Measurements from ENCODE around the gene ABR. TPM values are rescaled to one million over a fixed set of nuclear protein-coding genes. Genes with fewer than 3 reads are reported as not detected.

The ABR gene
- total RNA-seq (2022; extraction: Qiagen RNA extraction): 99.6 to 121 TPM (median 114 TPM) in 5 replicates

DNA sequence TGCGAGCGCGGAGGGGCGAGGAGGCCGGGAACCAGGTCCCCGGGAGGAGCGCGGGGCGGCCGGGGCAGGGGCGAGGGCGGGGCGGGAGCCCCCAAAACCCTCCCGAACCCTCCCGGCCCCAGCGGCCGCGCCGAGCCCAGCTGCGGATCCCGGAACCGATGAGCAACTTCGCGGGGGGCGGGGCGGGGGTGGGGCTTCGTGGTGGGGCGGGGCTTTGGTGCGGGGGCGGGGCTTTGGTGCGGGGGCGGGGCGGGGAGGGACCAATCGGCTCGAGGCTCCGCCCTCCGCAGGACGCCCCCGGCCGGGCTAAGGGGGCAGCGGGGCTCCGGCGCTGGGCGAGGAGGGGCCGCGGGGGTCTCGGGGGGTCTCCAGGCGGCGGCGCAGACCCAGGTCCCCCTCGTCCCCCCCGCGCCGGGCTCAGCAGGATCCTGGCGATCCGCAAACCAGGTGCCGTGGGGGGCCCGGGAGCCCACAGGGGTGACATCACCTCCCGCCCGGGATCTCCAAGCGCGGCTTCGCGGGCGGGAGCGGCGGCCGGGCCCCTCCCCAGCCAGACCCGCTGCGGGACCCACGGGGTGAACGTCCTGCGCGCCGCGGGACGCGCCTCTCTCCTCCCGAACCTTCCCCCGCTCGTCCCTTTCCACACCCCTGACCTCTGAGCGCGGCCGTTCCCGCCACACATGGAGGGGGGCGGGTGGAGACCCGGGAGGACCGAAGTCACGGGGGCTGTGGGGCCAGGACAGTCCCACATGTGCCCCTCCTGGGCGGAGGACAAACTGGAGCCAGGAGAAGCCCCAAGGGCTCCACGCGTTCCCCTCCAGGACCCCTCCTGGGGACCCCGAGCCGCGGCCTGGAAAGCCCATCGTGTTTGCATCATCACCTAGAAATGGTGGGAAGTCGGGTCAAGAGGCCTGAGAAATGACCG lies at the start of gene ABR:
Gene ABR (minus strand): TSS at position 164 of the 925 bp plus-strand sequence. CDS start 254 bp downstream, outside the sequence.

GRCh38 chr17:996554-997344 lies 183.0 kb downstream of the ABR start, which contains the start of gene TIMM22:
Gene TIMM22, plus strand, starts transcription at chr17:997129. Its CDS starts 14 bp downstream, at chr17:997143.

DNA sequence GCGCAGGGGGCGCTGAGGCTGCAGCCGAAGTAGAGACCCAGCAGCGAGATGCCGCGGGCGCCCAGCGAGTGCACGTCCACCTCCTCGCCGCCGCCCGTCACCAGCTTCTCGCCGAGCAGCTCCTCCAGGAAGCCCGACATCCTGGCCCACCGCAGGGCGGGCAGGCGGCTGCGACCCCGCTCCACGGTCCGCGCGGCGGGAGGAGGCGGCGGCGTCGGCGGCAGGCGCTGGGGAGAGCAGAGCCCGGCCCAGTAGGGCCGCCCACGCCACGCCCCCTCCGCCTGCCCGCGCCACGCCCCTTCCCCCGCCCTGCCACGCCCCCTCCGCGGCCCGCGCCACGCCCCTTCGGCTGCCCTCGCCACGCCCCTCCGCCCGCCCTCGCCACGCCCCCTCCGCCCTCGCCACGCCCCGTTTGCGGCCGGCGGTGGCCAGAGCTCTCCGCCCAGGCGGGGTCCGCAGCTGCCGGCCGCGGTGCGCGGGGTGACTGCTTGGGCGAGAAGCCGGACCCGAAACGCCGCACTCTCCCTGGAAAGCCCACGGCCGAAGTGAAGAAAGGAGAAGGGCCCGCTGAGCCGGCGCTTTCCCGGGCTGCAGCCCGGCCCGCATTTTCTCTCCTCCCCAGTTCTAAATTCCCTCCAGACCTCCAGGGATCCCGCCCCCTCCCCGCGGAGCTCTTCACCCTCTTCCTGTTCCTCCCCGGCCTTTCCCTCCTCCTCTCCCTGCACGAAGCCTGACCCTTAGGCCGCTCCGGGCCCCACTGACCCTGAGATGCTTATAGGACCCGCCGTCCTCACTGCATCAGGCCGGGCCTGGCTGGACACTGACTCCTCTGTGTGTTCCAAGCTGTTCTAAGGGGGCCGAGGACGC lies 200.0 kb downstream of the ABR start, which contains the start of gene NXN:
Gene NXN (minus strand): TSS at position 238 of the 867 bp plus-strand sequence.

Other genes starting within 250 kb of the ABR start
- 22.3 to 27.3 TPM (median 26.6 TPM) in 5 replicates for gene NXN, start 200.2 kb downstream of the ABR start, total RNA-seq (2022; extraction: Qiagen RNA extraction)
- 25.2 to 30.5 TPM (median 29.3 TPM) in 5 replicates for gene TIMM22, start 182.9 kb downstream of the ABR start, total RNA-seq (2022; extraction: Qiagen RNA extraction)
- gene BHLHA9, start 90.5 kb upstream of the ABR start, total RNA-seq (2022; extraction: Qiagen RNA extraction): not detected in 5 replicates
- gene TRARG1, start 99.7 kb upstream of the ABR start, total RNA-seq (2022; extraction: Qiagen RNA extraction): not detected in 5 replicates
- gene YWHAE, start 220.2 kb upstream of the ABR start, total RNA-seq (2022; extraction: Qiagen RNA extraction): 530 to 1,140 TPM (median 537 TPM) in 5 replicates